Stimulated activated CD4-positive, alpha-beta T cell treated with anti-CD3 and anti-CD28 coated beads, Interleukin-2, amount 100 ng/mL, for 4 hours (primary cell): ENCODE data around the gene PDK3.

Experiments used
- DNase-seq: peaks from one replicate; pipeline ENCODE4 v3.0.0-alpha.2; 2020; ENCODE audit warnings: low read depth

Gene PDK3

DNA sequence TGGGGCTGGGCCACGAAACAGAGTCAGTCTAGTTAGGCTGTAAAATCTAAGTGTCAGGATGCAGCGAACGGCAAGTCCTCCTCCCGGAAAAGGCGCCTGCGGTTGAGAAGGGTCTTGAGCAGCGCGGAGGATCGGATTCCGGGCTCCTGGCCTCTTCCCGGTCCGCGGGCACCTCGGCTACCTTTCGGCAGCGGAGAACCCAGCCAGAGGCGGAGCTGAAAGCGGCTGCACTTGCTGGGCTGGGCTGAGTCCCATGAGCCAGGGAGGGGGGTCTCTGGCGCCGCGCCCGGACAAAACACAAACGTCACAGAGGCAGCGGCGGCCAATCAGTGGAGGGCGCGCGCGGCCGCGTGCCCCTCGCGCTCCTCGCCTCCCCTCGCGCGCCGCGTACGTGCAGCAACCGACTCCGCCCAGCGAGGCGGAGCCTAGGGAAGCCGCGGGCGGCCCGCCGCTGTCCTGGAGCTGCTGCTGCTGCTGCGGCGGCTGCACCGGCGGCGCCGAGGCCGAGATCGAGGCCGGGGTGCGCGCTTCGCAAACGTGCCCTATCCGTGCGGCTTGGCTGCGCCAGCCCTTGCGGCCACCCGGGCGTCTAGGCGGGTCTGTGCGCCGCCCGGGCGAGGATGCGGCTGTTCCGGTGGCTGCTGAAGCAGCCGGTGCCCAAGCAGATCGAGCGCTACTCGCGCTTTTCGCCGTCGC lies at the start of gene PDK3:
TSS of gene PDK3 (plus strand) at position 451 of the 696 bp plus-strand sequence. CDS start at position 621, 170 bp downstream.
- peak; percentile 77 for DNase-seq

DNA sequence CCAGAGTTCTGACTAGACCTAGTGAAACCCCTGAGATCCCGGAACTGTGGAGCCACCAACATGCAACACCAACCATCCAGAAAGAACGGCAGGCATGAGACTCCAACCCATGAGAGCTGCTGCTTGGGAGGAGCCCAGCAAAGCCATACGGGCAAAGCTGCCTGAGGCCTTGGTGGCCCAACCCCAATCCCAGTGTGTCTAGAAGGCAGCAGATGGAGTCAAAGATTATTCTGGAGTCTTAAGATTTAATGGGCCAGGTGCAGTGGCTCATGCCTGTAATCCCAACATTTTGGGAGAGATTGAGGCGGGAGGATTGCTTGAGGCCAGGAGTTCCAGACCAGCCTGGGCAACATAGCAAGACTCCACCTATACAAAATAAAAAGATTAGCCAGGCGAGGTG lies 49.2 kb upstream of the PDK3 start:
- DNase-seq, result no peak

DNA sequence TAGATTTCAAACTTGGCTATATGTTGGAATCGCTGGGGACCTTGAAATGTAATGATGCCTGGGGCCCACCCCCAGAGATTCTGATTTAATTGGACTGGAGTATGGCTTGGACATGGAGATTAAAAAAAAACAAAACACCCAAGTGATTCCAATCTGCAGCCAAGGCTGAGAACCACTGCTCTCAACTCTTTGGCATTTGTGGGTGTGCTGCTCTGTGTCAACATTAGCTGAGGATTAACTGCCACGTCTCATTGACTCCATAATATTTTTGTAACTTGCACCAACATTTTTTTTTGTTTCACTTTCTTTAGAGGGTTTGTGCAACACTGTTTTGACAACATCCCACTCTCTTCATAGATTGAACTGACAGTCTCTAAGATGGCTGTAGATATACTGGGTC lies 41.1 kb upstream of the PDK3 start:
- DNase-seq, result no peak

DNA sequence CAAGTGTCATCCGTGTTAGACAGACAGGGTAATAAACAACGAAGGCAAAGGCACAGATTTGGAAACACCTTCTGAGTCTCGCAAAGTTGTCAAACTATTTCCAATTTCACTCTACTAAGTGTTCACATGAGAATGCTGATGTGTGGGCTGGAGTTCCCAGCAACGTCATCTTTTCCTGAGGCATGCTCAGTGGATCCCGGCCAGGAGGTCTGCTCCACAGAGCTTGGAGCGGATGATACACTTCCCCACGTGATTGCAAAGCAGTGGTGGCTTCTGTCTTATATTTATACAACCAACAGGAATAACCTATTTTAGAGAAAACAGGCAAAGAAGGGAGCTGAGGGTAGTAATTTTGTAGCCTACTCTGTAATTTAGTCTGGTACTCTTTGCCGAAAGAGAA lies 40.1 kb upstream of the PDK3 start:
- DNase-seq, result no peak

DNA sequence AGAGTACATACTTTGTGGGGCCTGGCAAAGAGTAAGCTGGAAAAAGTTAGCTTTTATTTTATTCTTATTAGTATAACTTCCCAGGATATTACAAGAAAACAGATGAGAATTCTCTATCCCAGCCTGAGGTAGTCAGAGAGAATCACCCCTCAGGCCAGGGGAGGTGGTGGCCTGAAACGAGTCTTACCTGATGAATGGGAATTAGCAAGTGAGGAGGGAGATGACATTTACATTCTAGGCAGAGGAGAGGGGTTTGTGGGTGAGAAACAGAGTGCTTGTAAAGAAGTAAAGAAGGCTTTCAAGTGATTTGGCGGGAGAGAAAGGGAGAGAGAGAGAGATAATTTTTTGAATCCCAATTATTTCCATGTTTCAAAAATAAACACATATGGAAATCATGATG lies 39.3 kb upstream of the PDK3 start:
- DNase-seq, result no peak

DNA sequence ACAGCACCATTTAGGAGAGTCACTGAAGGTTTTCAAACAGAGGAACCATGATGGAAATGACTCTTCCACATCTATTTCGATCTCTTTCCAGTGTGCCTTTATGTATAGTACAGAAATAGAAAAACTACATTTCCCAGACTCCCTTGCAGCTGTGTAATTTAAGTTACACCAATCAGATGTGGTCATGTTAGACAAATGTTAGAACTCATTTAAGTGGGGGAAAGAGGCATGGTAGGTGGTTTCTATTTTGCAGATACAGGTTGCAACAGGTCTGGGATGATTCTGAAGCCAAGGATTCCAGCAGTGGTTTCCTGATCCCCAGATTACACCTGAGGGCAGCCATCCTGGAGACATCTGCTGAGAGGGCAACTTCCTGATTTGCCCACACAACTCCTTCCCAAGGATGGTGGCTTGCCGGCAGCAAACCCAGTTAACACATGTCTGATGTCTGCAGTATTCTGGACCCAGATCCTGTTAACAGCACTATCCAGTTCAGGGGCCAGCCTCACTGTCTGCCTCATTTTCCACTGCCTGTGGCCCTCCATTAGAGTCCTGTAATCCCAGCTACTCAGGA lies 38.7 kb upstream of the PDK3 start:
- no peak for DNase-seq

DNA sequence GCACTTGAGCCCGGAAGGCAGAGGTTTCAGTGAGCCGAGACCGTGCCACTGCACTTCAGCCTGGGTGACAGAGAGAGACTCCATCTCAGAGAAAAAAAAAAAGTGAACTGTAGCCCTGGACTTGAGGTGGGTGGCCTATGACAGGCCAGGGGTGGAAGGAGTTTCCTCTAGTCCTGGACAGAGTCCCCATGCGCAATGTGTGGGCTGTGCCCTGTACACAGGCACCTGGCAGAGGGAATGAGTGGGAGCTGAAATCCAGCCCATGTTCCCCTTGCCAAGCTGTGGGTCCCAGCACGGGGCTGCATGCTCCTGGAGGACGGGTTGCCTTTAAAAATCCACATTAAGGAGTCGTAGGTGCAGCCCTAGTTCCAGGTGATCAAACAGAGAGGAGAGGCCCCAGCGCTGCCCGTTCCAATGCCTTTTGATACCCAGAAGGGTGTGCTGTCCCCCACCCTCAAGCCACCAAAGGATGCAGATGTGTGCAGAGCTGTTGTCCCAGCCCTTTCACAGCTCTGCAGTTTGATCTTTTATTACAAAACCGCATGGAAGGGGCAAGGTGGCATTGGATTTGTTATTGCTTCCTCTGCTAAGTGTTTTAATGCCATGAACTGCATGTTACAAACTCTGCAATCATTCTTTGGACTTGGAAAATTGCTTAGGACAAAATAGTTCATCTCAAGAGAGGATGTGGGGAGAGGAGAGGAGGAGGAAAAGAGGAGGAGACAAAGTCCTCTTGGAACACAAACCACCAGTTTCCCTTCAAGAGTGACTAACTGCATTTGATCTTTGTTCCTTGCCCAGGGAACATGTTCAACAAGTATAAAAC lies 38.0 kb upstream of the PDK3 start:
- DNase-seq, result no peak

DNA sequence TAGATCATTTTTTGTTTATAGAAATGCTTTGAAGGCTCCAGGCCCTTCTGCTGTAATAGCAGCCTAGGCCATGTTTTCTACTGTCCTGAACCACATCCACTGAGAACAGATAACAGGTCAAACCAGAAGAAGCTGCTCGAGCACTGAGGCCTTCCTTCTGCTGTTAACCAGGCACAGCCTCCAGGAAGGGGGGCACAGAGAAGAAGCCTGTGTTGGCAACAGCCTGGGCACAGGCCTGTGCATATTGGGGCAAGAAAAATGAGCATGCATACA lies 37.4 kb upstream of the PDK3 start:
- no peak for DNase-seq

DNA sequence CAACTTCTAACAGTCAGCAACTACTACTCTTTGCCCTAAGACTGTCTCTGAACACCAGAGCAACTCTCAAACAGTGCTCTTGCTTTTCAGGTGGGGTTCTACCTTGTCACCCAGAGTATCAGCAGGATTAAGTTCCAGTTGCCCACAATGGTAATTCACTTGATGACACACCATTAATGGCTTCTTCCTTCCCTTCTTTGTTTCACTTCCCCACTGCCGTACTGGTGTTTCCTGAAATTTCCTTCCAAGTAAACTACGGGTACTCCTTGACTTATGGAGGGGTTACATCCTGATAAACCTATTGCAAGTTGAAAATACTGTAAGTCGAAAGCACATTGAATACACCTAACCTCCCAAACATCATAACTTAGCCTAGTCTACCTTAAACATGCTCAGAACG lies 36.6 kb upstream of the PDK3 start:
- DNase-seq, result no peak

DNA sequence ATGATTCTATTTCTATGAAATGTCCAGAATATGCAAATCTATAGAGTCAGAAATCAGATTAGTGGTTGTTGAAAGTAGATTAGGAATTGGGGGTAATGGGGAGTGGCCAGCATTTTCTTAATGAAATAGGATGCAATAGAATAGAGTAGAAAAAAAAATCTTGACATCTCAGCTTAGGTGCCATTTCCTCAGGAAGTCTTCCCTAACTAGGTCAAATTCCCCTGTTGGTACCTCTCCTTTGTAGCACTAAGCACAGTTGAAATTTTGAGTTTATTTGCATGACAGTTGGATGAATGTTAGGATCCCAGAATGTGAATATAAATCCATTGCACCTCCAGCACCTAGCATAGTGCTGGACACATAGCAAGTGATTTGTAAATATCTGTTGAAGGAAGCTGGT lies 30.0 kb upstream of the PDK3 start:
- no peak for DNase-seq

DNA sequence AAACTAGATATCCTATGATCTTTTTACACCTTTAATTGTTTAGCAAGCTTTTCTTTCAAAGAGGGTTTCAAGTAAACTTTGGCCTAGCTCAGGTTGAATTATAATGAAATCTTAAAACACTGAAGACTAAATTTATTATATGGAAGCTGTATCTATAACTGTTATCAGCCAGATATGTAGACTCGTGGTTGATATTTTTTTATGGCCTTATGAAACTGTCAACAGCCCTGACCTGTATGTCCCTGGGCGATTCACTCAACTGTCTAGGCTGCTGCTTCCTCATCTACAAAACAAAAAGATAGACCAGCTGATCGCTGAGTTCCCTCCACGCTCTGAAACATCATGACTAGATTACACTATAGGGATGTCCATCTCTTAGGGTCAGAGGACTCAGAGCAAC lies 21.2 kb upstream of the PDK3 start:
- DNase-seq, result no peak

DNA sequence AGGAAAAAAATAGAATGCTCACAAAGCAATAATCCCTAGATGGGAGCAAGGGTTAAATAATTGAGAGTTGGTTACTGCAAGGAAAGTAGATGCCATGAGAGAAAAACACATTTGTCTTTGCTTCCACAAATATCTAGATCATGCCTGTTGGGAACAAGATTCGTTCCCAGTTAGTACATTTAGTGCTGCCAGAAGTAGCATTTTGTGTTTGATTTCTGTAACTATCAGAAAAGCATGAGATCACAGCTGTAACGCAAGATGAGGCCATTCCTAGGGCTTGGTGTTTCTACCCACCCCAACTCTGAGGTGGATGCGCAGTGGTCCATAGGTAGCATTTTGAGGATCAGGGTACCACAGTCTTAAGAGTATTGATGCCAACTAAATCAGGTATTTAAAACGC lies 20.4 kb upstream of the PDK3 start:
- no peak for DNase-seq

DNA sequence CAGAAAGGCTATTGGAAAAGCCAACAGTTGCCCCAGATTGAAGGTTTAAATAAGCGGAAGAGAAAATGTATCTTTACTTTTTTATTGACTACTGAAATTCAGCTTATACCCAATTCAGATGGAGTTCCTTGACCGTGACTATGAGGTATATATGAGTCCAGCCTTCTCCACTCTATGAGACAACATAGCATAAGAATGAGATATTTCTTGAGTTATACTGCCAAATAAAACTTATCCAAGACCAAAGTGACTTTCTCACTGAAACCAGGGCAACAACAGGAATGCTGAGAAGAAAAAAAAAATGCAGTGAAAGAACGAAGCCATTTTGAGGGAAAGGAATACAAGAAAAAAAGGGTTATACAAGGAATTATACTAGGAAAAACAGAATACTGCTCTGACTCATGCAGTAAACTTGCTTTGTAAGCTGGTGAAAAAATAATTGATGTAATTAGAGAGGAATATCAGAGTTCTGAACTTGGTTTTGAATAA lies 16.3 kb upstream of the PDK3 start:
- DNase-seq, result no peak

DNA sequence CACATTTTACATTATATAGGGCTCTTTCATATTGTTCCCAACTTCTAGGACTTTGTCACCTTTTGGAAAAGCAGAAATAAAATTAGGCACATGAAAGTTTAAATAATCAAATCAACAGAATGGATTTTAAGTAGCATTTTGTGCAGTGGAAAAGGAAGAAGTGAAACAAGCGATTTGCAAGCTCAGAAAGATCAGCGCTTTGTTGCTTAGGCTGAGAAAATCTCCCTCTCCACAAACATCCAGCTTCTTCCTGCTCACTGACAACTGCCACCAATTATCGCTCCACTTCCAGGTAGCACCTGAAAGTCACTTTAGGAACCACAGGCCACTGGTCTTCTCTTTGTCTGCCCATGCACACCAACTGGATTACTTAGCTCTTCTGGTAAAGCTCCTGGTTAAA lies 2.0 kb upstream of the PDK3 start:
- no peak for DNase-seq

DNA sequence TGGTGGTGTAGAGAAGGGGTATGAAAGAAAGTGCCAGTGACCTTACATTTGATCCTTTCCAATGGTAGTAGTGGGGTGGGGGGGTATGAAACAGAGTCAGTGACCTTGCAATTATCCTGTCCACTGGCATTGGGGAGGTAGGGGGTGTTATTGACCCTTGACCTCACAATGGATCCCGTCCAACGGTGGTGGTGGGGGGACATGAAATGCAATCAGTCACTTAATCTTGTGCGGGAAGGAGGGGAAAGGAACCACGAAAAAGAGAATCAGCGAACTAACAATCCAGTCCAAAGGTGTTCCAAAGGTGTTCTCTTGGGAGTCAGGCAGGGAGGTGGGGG lies 619 bp upstream of the PDK3 start:
- no peak for DNase-seq

DNA sequence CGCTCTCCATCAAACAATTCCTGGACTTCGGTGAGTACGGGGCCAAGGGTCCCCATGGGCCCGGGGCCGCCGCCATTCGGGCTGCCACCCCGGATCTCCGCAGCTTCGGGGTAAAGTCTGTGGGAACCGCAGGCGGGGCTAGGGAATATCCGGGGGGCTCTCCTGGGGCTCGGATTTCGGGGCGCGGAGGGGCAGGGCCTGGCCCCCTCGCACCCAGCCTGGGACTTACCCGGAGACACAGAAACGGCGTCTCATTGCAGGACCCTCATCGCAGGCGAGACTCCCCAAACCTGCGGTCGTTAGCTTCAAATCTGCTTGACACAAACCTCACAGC lies 413 bp downstream of the PDK3 start:
- no peak for DNase-seq

DNA sequence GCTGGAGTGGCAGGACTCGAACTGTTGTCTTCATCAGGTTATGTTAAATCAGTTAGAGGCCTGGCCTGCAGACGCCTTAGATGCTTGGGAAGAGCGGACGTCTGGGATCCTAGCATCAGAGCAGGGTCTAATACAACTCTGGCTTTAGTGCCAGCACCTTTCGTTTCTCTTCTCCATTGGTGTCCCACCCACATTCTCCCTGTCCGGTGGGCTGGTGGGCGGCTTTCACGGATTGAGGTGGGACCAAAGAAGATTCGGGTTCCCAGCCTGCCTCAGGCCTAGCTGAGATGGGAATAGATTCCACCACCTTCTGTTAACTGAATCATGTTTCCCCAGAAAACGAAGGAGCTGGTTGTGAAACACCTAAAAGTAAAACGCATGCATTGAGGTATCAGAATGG lies 939 bp downstream of the PDK3 start:
- DNase-seq, result no peak

DNA sequence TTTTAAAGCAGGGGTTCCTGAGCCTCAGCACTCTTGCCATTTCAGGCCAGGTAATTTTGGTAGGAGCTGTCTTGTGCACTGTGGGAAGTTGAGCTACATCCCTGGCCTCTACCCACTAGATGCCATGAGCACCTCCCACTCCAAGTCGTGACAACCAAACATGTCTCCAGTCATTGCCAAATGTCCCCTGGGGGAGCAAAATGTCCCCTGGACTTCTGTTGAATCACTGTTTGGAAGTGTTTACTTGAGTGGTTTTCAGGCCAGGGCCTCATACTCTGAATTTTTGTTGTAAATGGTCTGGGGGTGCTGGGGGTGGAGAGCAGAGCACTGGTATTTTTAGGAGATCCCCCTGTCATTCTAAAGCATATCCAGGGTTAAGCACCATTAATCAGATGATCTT lies 3.2 kb downstream of the PDK3 start:
- no peak for DNase-seq

DNA sequence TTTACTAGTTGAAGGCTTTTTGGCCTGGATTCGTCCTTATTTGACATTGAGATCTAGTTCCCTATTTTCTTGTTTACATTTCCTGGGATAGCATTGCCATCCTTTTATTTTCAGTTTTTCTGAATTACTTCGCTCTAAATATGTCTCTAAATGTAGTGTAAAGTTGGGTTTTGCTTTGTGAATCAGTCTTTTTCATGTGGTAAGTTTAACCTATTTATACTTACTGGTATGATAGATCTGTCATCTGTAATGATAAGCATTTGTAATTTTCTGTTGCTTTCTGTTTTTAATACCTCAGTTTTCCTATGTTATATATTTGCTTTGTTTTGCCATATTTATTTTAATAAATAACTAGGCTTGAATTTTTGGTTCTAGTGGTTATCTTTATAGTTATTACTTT lies 6.7 kb downstream of the PDK3 start:
- no peak for DNase-seq

DNA sequence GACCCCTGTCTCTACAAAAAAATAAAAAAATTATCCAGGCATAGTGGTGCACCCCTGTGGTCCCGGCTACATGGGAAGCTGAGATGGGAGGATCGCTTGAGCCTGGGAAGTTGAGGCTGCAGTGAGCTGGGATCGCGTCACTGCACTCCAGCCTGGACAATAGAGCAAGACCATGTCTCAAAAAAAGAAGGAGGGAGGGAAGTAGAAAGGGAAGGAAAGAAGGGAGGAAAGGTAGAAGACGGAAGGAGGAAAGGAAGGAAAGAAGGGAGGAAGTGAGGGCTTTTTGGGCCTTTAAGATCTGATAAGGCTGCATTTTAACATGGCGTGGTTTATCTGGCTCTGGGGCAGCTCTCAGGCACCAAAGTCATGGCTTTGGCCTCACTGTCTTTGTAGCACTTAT lies 10.4 kb downstream of the PDK3 start:
- DNase-seq, result no peak

DNA sequence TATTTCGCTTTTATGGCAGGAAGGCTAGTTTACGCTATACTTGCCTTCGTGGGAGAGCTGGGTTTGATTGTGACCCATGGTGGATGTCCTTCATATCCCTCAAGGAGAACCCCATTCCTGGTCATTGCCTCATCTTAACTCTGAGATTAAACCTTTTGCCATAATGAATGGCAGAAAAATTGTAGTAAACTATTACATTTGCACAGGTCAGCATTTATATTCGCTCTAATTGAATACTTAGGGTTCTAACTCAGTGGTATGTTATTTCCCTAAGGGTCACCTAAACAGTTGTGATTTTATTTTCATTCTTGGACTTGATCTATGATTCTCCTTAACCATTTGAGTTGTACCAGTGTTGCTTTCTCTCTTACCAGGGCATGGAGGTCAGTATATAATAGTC lies 13.4 kb downstream of the PDK3 start:
- no peak for DNase-seq

DNA sequence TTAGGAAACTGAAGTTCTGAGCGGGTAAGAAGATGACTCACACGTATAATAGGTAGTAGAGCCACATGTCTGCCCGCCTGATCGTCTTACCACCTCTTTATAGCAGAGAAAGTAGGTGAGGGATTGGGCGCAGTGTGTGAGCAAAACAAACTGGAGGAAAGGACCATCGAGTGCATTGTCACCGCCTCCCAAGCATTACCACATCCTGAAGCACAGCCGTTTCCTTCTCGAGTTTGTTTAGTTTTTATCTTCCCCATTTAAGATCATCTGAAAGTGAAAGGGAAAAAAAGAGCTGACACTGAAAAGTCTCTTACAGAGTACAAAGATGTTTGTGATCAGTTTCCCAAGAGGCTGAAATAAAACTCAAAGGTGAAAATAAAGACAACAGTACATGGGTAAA lies 14.8 kb downstream of the PDK3 start:
- peak; percentile 64 for DNase-seq

DNA sequence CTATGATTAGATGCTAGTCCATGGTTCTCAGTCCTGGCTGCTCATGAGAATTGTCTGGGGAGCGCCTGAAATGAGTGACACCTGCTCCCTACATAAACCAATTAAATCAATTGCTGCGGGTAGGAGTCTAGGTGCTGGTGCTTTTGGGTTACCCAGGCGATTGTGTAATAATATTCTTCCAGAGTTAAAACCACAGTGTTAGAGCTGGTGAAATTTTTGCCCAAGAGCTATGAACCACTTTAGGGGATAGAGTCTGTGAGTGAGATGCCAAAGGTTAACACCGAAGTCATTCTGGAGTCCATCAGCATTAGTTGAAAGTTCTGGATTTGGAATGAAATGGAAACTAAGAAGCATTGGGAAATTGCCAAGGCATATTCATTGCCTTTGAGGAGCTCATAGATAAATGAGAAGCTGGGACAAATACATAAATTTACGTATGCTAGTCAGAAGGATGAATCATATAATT lies 15.3 kb downstream of the PDK3 start:
- DNase-seq, result no peak
